Right renal cortex interstitium (tissue), 3 donors: Measurements from ENCODE around the gene GNLY. TPM values are rescaled to one million over a fixed set of nuclear protein-coding genes. Genes with fewer than 3 reads are reported as not detected.
A peak's percentile ranks its signal among the peaks of the same experiment; 100 is the strongest.

Experiments
- DNase-seq, 3 donors: peaks; one replicate each; pipeline ENCODE4 v3.0.0-alpha.2; 2013; ENCODE audit warnings: low read depth in 3 of 3, low spot score in 2 of 3
- polyA plus RNA-seq, 3 donors: library from polyadenylated mRNA; unstranded; fragments of 120-200 nt; gene quantifications; one replicate each; pipeline ENCODE4 v1.2.1, GENCODE V29; 2013; ENCODE audit not compliant: insufficient read length in 3 of 3

GNLY gene
- polyA plus RNA-seq, 3 donors, result 0.17 to 0.44 TPM; not detected in 1

GRCh38 chr2:85723707-85724360 is 29.7 kb downstream of the GNLY start:
- no peak for DNase-seq

- DNase-seq, result no peak
Measured at GRCh38 chr2:85724731-85725181, 30.6 kb downstream of the GNLY start.

GRCh38 chr2:85725451-85725850 is 31.3 kb downstream of the GNLY start:
- no peak for DNase-seq

- DNase-seq, result no peak
Measured at GRCh38 chr2:85727798-85728197, 33.6 kb downstream of the GNLY start.

- no peak for DNase-seq
Measured at GRCh38 chr2:85728342-85728741, 34.2 kb downstream of the GNLY start.

- DNase-seq, result peak in 1 of 3 donors; percentile 54
Measured at GRCh38 chr2:85728883-85729824, 35.0 kb downstream of the GNLY start.

- no peak for DNase-seq
Measured at GRCh38 chr2:85729825-85730510, 35.8 kb downstream of the GNLY start.

GRCh38 chr2:85730686-85731230 is 36.6 kb downstream of the GNLY start:
- DNase-seq, result no peak

- DNase-seq, result no peak
Measured at GRCh38 chr2:85731606-85732005, 37.4 kb downstream of the GNLY start.

- DNase-seq, result no peak
Measured at GRCh38 chr2:85732467-85733120, 38.4 kb downstream of the GNLY start.

- no peak for DNase-seq
Measured at GRCh38 chr2:85733121-85733960, 39.2 kb downstream of the GNLY start.

- DNase-seq, result no peak
Measured at GRCh38 chr2:85734015-85734414, 39.9 kb downstream of the GNLY start.

- no peak for DNase-seq
Measured at GRCh38 chr2:85734942-85735608, 40.9 kb downstream of the GNLY start.

- no peak for DNase-seq
Measured at GRCh38 chr2:85735691-85736090, 41.5 kb downstream of the GNLY start.

- no peak for DNase-seq
Measured at GRCh38 chr2:85736456-85737355, 42.5 kb downstream of the GNLY start.

- DNase-seq, result no peak
Measured at GRCh38 chr2:85737481-85737880, 43.3 kb downstream of the GNLY start.

GRCh38 chr2:85737961-85738360 is 43.8 kb downstream of the GNLY start:
- DNase-seq, result no peak

- DNase-seq, result no peak
Measured at GRCh38 chr2:85740193-85740592, 46.0 kb downstream of the GNLY start.
